Gastroesophageal sphincter (tissue), 4 donors: Measurements from ENCODE around the gene CTSF. TPM values are rescaled to one million over a fixed set of nuclear protein-coding genes. Genes with fewer than 3 reads are reported as not detected.
"Not testable (repeated sequence)": the region's sequence is repeated elsewhere in the genome, so short reads cannot be mapped to it uniquely, and the experiment has no call there.

Experiments used
- ATAC-seq: fragments of 150-250 bp; one replicate; pipeline ENCODE4 v1.9.1; 2016; ENCODE audit warnings: mild to moderate bottlenecking, moderate library complexity
- H3K27ac ChIP-seq, 4 donors: fragments of 200-600 bp; sonication (generic) in 3 of 4; 1 replicate in 3 of 4; 2 replicates in 1 of 4; pipeline ENCODE4 v1.5.1; 2016 to 2019
- H3K27me3 ChIP-seq: fragments of 200-600 bp; sonication (generic); one replicate; pipeline ENCODE4 v1.5.1; 2019
- H3K36me3 ChIP-seq, 2 donors: fragments of 200-600 bp; sonication (generic); one replicate each; pipeline ENCODE4 v1.5.1; 2019; ENCODE audit warnings: control low read depth in 1 of 2
- H3K4me1 ChIP-seq, 3 donors: fragments of 200-600 bp; sonication (generic); 1 replicate in 2 of 3; 2 replicates in 1 of 3; pipeline ENCODE4 v1.5.1; 2016 to 2019; ENCODE audit warnings: control low read depth in 2 of 3
- H3K4me3 ChIP-seq, 2 donors: fragments of 200-600 bp; sonication (generic); one replicate each; pipeline ENCODE4 v1.5.1; 2019; ENCODE audit warnings: mild to moderate bottlenecking in 1 of 2, moderate library complexity in 1 of 2
- H3K9me3 ChIP-seq, 3 donors: fragments of 200-600 bp; sonication (generic); one replicate each; pipeline ENCODE4 v1.5.1; 2017 to 2019; ENCODE audit warnings: control low read depth in 2 of 3
- CTCF ChIP-seq, 4 experiments: fragments of 200-600 bp in 2 of 4; fragments of 450-650 bp in 2 of 4; sonication (generic) in 1 of 4; IDR thresholded peaks; one replicate each; pipeline ENCODE4 v1.5.1; 2017 to 2019; ENCODE audit warnings: antibody characterized with exemption in 4 of 4, mild to moderate bottlenecking in 2 of 4, moderate library complexity in 2 of 4
- EP300 ChIP-seq: sonication (generic); formaldehyde crosslinking; IDR thresholded peaks from one replicate; pipeline ENCODE4 v1.6.1; 2017; ENCODE audit warnings: antibody characterized with exemption, mild to moderate bottlenecking
- POLR2A ChIP-seq, 2 donors: fragments of 450-650 bp; IDR thresholded peaks; one replicate each; pipeline ENCODE4 v1.6.1; 2017; ENCODE audit warnings: antibody characterized with exemption in 2 of 2, mild to moderate bottlenecking in 2 of 2, moderate library complexity in 1 of 2
- POLR2AphosphoS5 ChIP-seq: sonication (generic); formaldehyde crosslinking; IDR thresholded peaks from one replicate; pipeline ENCODE4 v1.6.1; 2017; ENCODE audit warnings: antibody characterized with exemption
- WGBS, 2 donors: methylation state at CpG; one replicate each; pipeline ENCODE4 v1.1.5; 2018; ENCODE audit warnings: low coverage in 1 of 2; 5-methylcytosine and 5-hydroxymethylcytosine counted together
- total RNA-seq, 4 donors: library from RNA; depleted of rRNA; stranded (reverse); fragments of >200 nt; gene quantifications; one replicate each; pipeline ENCODE4 v1.1.0, GENCODE V29; 2016

Gene CTSF
- total RNA-seq, 4 donors from 2014 or later: 65.1 to 114 (median 88.4) TPM

GRCh38 chr11:66609721-66610617 is 41.6 kb upstream of the CTSF start:
- Histone ChIP-seq H3K4me3 (no peak overlapping the region), H3K36me3 (peaks cover 0 to 14% of the 10 kb centered on the region in 2 donors), H3K27ac (peak overlapping the region in 1 of 4 donors; percentile 2), H3K27me3 (no peaks in the 10 kb centered on the region), H3K9me3 (no peaks in the 10 kb centered on the region), H3K4me1 (peaks cover 0 to 31% (median 12%) of the 10 kb centered on the region in 3 donors)
- 66 to 94% methylated on average over 3 to 4 of the region's 4 CpGs for WGBS, 2 donors
- TF ChIP-seq CTCF (IDR thresholded peaks at IDR 0.05) (no peak), POLR2A (IDR thresholded peaks at IDR 0.05) (no peak), POLR2AphosphoS5 (no peak), EP300 (no peak)
- no peak for ATAC-seq

GRCh38 chr11:66607126-66607834 is 38.9 kb upstream of the CTSF start:
- Histone ChIP-seq H3K27me3 (no peaks in the 10 kb centered on the region), H3K4me1 (peaks cover 0 to 35% (median 12%) of the 10 kb centered on the region in 3 donors), H3K4me3 (no peak overlapping the region), H3K27ac (peak overlapping the region; percentile 47 to 87 (median 82)), H3K36me3 (peaks cover 0 to 40% of the 10 kb centered on the region in 2 donors), H3K9me3 (no peaks in the 10 kb centered on the region)
- 10 to 16% methylated on average over 3 to 7 of the region's 8 CpGs for WGBS, 2 donors
- TF ChIP-seq POLR2A (IDR thresholded peaks at IDR 0.05): no peak
- peak; percentile 58 for TF ChIP-seq POLR2AphosphoS5
- ATAC-seq: peak; percentile 95

GRCh38 chr11:66606608-66607007 is 38.2 kb upstream of the CTSF start:
- 83 to 94% methylated on average over 1 to 2 of the region's 3 CpGs for WGBS, 2 donors
- not testable (repeated sequence) for H3K27me3 ChIP-seq, H3K4me3 ChIP-seq, H3K9me3 ChIP-seq, ATAC-seq
- peaks cover 0 to 41% of the 10 kb centered on the region in 2 donors for H3K36me3 ChIP-seq
- H3K27ac ChIP-seq: peak overlapping the region; percentile 47 to 87 (median 82)
- peaks cover 0 to 42% (median 12%) of the 10 kb centered on the region in 3 donors for H3K4me1 ChIP-seq

GRCh38 chr11:66604155-66604554 is 35.7 kb upstream of the CTSF start:
- Histone ChIP-seq H3K4me3 (no peak overlapping the region), H3K36me3 (peaks cover 0 to 66% of the 10 kb centered on the region in 2 donors), H3K27ac (no peak overlapping the region), H3K9me3 (no peaks in the 10 kb centered on the region), H3K27me3 (no peaks in the 10 kb centered on the region), H3K4me1 (peaks cover 0 to 44% (median 12%) of the 10 kb centered on the region in 3 donors)
- TF ChIP-seq POLR2A (IDR thresholded peaks at IDR 0.05) (no peak), POLR2AphosphoS5 (no peak), CTCF (IDR thresholded peaks at IDR 0.05) (no peak), EP300 (no peak)
- WGBS, 2 donors: 80 to 92% methylated on average over 2 to 5 of the region's 5 CpGs
- no peak for ATAC-seq

- H3K4me1 ChIP-seq: peaks cover 0 to 35% (median 12%) of the 10 kb centered on the region in 3 donors
- no peak for ATAC-seq
- no peaks in the 10 kb centered on the region for H3K27me3 ChIP-seq
- H3K36me3 ChIP-seq: peaks cover 0 to 69% of the 10 kb centered on the region in 2 donors
- no peak overlapping the region for H3K27ac ChIP-seq
- no CpG with 5 or more reads among the region's 6 CpGs for WGBS, 2 donors
- H3K4me3 ChIP-seq: no peak overlapping the region
- H3K9me3 ChIP-seq: no peaks in the 10 kb centered on the region
- TF ChIP-seq POLR2A (IDR thresholded peaks at IDR 0.05) (no peak), POLR2AphosphoS5 (no peak), EP300 (no peak), CTCF (IDR thresholded peaks at IDR 0.05) (no peak)
Measured at GRCh38 chr11:66603072-66603471, 34.7 kb upstream of the CTSF start.
